H54 (cell line): Measurements from ENCODE around the gene PROSER3.

Experiments
- DNase-seq: peaks from one replicate; pipeline ENCODE4 v3.0.0; 2011; ENCODE audit warnings: low spot score, mixed read lengths; ENCODE audit not compliant: insufficient read length
- FAIRE-seq: peaks from 3 replicates; lab custom pipeline; 2011; peaks lifted over from hg19 to GRCh38; lab: Jason Lieb, UNC
- POLR2A ChIP-seq: IDR thresholded peaks from 2 replicates; pipeline ENCODE4 v1.6.1; 2011; ENCODE audit warnings: low read depth, mild to moderate bottlenecking, low read length

Gene PROSER3

GRCh38 chr19:35739275-35740107 lies 18.5 kb upstream of the PROSER3 start:
- FAIRE-seq, result no peak
- no peak for TF ChIP-seq POLR2A
- no peak for DNase-seq

- FAIRE-seq, result no peak
- no peak for DNase-seq
- no peak for TF ChIP-seq POLR2A
Measured at GRCh38 chr19:35740108-35740422, 17.9 kb upstream of the PROSER3 start.

- peak; percentile 49 for TF ChIP-seq POLR2A
- FAIRE-seq (peak; percentile 57), DNase-seq (peak; percentile 100)
Measured at GRCh38 chr19:35740423-35741202, 17.4 kb upstream of the PROSER3 start.

GRCh38 chr19:35741203-35741515 lies 16.8 kb upstream of the PROSER3 start:
- FAIRE-seq, result no peak
- TF ChIP-seq POLR2A, result no peak

GRCh38 chr19:35742121-35742724 lies 15.8 kb upstream of the PROSER3 start, which contains the start of gene IGFLR1:
Gene IGFLR1, minus strand, starts transcription at chr19:35742452. Its CDS starts 1,272 bp downstream, at chr19:35741180.
- FAIRE-seq (no peak), DNase-seq (no peak)
- TF ChIP-seq POLR2A, result no peak

More at GRCh38 chr19:35741203-35741515, 16.8 kb upstream of the PROSER3 start:
- no peak for DNase-seq

- no peak for FAIRE-seq
- DNase-seq, result no peak
- no peak for TF ChIP-seq POLR2A
Measured at GRCh38 chr19:35743640-35744429, 14.1 kb upstream of the PROSER3 start.

GRCh38 chr19:35744430-35745327 lies 13.3 kb upstream of the PROSER3 start:
- DNase-seq (peak; percentile 89), FAIRE-seq (no peak)
- TF ChIP-seq POLR2A, result peak; percentile 89

GRCh38 chr19:35745328-35746086 lies 12.5 kb upstream of the PROSER3 start, which contains the start of the genes PSENEN and U2AF1L4:
Gene PSENEN, plus strand, starts transcription at chr19:35745651. Its CDS starts 280 bp downstream, at chr19:35745931.
Gene U2AF1L4, minus strand, starts transcription at chr19:35745418. Its CDS starts 27 bp downstream, at chr19:35745391.
- peak; percentile 37; the same call in 1 of the 2 replicates for TF ChIP-seq POLR2A
- FAIRE-seq (peak; percentile 60), DNase-seq (peak; percentile 96)

- no peak for TF ChIP-seq POLR2A
- FAIRE-seq, result no peak
Measured at GRCh38 chr19:35746087-35746462, 11.9 kb upstream of the PROSER3 start.

GRCh38 chr19:35746531-35746930 lies 11.4 kb upstream of the PROSER3 start:
- no peak for FAIRE-seq
- no peak for TF ChIP-seq POLR2A
- DNase-seq, result no peak

More at GRCh38 chr19:35746087-35746462, 11.9 kb upstream of the PROSER3 start:
- no peak for DNase-seq
